Measurements from ENCODE around the gene SHISAL1.

DNA sequence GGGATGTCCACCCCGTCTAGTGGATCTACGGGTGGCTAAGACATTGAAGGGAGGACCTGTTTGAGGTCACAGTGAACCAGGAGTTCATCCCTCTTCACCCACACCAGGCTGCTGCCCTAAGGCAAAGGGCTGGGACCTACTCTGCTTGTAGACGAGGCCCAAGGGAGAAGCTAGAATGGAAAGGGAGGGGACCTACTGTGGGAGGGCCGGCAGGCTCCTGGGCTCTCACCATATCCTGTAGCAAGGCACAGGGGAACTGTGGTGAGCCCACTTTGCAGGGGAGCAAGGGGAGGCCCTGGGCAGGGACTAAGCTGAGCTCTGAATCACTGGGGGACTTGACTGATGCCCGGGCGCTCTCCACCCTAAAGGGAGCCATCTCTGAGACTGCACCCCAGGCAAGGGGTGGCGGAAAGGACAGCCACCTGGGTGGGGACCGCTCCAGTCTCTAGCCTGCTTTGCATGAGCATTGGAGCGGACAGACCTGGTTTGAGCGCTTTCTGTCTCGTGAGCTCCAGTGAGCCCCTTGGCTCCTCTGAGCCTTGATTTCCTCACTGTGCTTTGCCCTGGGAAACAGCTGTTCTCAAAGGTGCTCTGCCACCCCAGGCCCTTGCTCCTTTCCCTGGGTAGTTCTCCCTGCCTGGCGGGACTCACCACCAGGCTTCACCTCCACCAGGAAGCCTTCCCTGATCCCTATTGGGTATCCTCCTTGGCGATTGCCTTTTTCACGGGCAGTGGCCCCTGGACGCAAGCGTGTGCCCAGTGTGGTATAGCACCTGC, 107.8 kb downstream of the SHISAL1 start:
- TF ChIP-seq, protein P1, sequence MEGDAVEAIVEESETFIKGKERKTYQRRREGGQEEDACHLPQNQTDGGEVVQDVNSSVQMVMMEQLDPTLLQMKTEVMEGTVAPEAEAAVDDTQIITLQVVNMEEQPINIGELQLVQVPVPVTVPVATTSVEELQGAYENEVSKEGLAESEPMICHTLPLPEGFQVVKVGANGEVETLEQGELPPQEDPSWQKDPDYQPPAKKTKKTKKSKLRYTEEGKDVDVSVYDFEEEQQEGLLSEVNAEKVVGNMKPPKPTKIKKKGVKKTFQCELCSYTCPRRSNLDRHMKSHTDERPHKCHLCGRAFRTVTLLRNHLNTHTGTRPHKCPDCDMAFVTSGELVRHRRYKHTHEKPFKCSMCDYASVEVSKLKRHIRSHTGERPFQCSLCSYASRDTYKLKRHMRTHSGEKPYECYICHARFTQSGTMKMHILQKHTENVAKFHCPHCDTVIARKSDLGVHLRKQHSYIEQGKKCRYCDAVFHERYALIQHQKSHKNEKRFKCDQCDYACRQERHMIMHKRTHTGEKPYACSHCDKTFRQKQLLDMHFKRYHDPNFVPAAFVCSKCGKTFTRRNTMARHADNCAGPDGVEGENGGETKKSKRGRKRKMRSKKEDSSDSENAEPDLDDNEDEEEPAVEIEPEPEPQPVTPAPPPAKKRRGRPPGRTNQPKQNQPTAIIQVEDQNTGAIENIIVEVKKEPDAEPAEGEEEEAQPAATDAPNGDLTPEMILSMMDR (IDR thresholded peaks at IDR 0.05; ENCODE audit: low read depth, low read length) = no peak
- no peak for TF ChIP-seq EZH2phosphoT487 (IDR thresholded peaks at IDR 0.05; ENCODE audit: low read depth)

Data from OCI-LY3 (cell line).